Lung (tissue), 12 donors: Measurements from ENCODE around the gene NOTCH1. TPM values are rescaled to one million over a fixed set of nuclear protein-coding genes. Genes with fewer than 3 reads are reported as not detected.

Source experiments
- ATAC-seq: fragments of 200-7000 bp; cut with Tn5 transposase; one replicate; pipeline ENCODE4 v1.9.1; 2020; ENCODE audit warnings: moderate number of reproducible peaks; ENCODE audit not compliant: insufficient read depth, low FRiP score
- DNase-seq, 3 donors: peaks; one replicate each; pipeline ENCODE4 v3.0.0-alpha.2; 2013 to 2017
- H3K27ac ChIP-seq, 2 donors: one replicate each; pipeline ENCODE4 v1.5.1; 2013; ENCODE audit warnings: mild to moderate bottlenecking in 2 of 2, moderate library complexity in 2 of 2, control low read depth in 1 of 2, inconsistent platforms in 1 of 2, low read depth in 1 of 2, low read length in 1 of 2
- H3K27me3 ChIP-seq, 3 donors: one replicate each; pipeline ENCODE4 v1.5.1; 2013; ENCODE audit warnings: low read length in 2 of 3; ENCODE audit not compliant: control insufficient read depth in 3 of 3, insufficient read depth in 3 of 3
- H3K36me3 ChIP-seq, 4 donors: one replicate each; pipeline ENCODE4 v1.5.1; 2013; ENCODE audit warnings: low read length in 4 of 4, mild to moderate bottlenecking in 1 of 4, moderate library complexity in 1 of 4; ENCODE audit not compliant: control insufficient read depth in 4 of 4, insufficient read depth in 4 of 4
- H3K4me1 ChIP-seq, 5 donors: one replicate each; pipeline ENCODE4 v1.5.1; 2013; ENCODE audit warnings: low read length in 5 of 5, mild to moderate bottlenecking in 2 of 5, moderate library complexity in 1 of 5; ENCODE audit not compliant: control insufficient read depth in 5 of 5, insufficient read depth in 5 of 5
- H3K4me3 ChIP-seq: one replicate; pipeline ENCODE4 v1.5.1; 2013; ENCODE audit warnings: mild to moderate bottlenecking, control low read depth, moderate library complexity
- H3K9ac ChIP-seq, 2 donors: one replicate each; pipeline ENCODE4 v1.5.1; 2013; ENCODE audit warnings: low read length in 2 of 2, control low read depth in 1 of 2; ENCODE audit not compliant: insufficient read depth in 1 of 2
- H3K9me3 ChIP-seq, 4 donors: one replicate each; pipeline ENCODE4 v1.5.1; 2013; ENCODE audit warnings: low read length in 3 of 4, mild to moderate bottlenecking in 1 of 4, moderate library complexity in 1 of 4; ENCODE audit not compliant: control insufficient read depth in 4 of 4, insufficient read depth in 3 of 4
- CTCF ChIP-seq: IDR thresholded peaks from 2 replicates; pipeline ENCODE4 v1.5.1; 2012; ENCODE audit warnings: mild to moderate bottlenecking; ENCODE audit errors: control extremely low read depth, extremely low read depth
- WGBS, 2 donors: extraction: QIAGEN DNeasy Blood & Tissue Kit; methylation state at CpG; one replicate each; pipeline ENCODE4 v1.1.7; 2013; 5-methylcytosine and 5-hydroxymethylcytosine counted together
- polyA plus RNA-seq, 2 donors: library from polyadenylated mRNA; stranded (reverse); fragments of 200-250 nt; gene quantifications; one replicate each; pipeline ENCODE4 v1.2.1, GENCODE V29; 2013
- total RNA-seq, 2 donors: library from RNA; depleted of rRNA in 1 of 2; stranded (reverse); fragments of >200 nt in 1 of 2; gene quantifications; one replicate each; pipeline ENCODE4 v1.2.1, GENCODE V29; 2014 to 2021
- donor health status: control.
- donor health status: control.
- donor health status: Bipolar disorder and iron deficiency.
- donor health status: healthy.
- donor health status: DM: yes; HTN: yes; CAD: no.

Gene NOTCH1
- total and polyA plus RNA-seq, 4 donors, result 23.9 to 101 (median 44.5) TPM

GRCh38 chr9:136549010-136549980, 3.4 kb upstream of the NOTCH1 start:
- H3K9me3 ChIP-seq, result no peaks in the 10 kb centered on the region
- H3K36me3 ChIP-seq, result no peaks in the 10 kb centered on the region
- H3K27ac ChIP-seq, result no peak overlapping the region
- ATAC-seq (no peak), DNase-seq (no peak)
- 84 to 87% methylated on average over 29 of the region's 29 CpGs for WGBS, 2 donors
- H3K4me3 ChIP-seq, result no peak overlapping the region
- peaks cover 0 to 62% (median 13%) of the 10 kb centered on the region in 5 donors for H3K4me1 ChIP-seq
- no peak for TF ChIP-seq CTCF
- no peak overlapping the region for H3K9ac ChIP-seq
- H3K27me3 ChIP-seq, result no peaks in the 10 kb centered on the region

DNA sequence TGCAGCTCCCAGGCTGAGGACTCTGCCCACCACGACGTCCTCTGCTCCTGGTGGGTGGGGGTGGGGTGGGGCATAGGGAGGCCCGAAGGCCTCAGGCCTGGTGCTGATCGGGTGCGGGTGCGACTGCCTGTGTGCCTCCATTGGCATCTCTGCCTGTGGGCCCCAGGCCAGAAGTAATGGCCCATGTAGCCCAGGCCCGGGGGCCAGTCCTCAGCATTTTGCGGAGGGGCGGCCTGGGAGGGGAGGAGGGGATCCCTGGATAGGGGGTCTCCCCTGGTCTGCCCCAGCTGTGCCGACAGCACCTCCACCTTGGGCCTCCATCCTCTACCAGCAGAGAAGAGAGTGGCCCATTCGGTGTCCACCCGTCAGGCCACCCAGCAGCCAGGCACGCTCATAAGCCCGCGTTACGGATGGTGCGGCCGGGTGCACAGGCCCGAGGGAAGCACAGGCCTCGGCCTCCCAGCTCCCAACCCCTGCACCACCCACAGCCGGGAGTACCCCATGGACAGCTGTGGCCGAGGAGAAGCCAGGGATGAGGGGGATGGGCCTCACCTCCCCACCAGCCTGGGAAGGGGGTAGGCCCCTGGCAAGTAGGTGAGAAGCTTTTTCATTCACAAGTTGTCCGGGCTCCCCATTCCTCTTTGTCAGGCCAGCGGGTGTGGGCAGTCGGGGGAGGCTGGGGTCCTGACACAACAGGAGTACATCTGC, 1.8 kb upstream of the NOTCH1 start:
- Histone ChIP-seq H3K27ac (peak overlapping the region in 1 of 2 donors; percentile 95), H3K36me3 (peaks cover 0 to 12% (median 3%) of the 10 kb centered on the region in 4 donors), H3K9ac (no peak overlapping the region), H3K4me3 (no peak overlapping the region), H3K27me3 (no peaks in the 10 kb centered on the region), H3K4me1 (peaks cover 0 to 56% (median 24%) of the 10 kb centered on the region in 5 donors), H3K9me3 (no peaks in the 10 kb centered on the region)
- no peak for TF ChIP-seq CTCF
- WGBS, 2 donors, result 77 to 83% methylated on average over 23 to 25 of the region's 25 CpGs
- DNase-seq (no peak), ATAC-seq (no peak)

- Histone ChIP-seq H3K4me3 (no peak overlapping the region), H3K9ac (no peak overlapping the region), H3K4me1 (peaks cover 0 to 56% (median 24%) of the 10 kb centered on the region in 5 donors), H3K9me3 (no peaks in the 10 kb centered on the region), H3K27me3 (no peaks in the 10 kb centered on the region), H3K27ac (peak overlapping the region; percentile 95 to 97), H3K36me3 (peaks cover 0 to 17% (median 3%) of the 10 kb centered on the region in 4 donors)
- WGBS, 2 donors, result 6 to 10% methylated on average over 45 of the region's 45 CpGs
- peak; percentile 19 for ATAC-seq
- no peak for TF ChIP-seq CTCF
- peak; percentile 83 to 92 (median 88) for DNase-seq
Measured at GRCh38 chr9:136546697-136547501, 1.1 kb upstream of the NOTCH1 start.
